HL-60/S4 treated with retinoic acid at 250 ng/mL for 4 days and 3 days (cell line): ENCODE data around the gene MDN1.

ENCODE experiments used
- in situ Hi-C: fragments of 300-500 bp; cut with MboI; formaldehyde crosslinking; loops from 2 replicates; pipeline ENCODE4 v1.7.0; 2022; ENCODE audit warnings: low sequenced_read_pairs

Gene MDN1

DNA sequence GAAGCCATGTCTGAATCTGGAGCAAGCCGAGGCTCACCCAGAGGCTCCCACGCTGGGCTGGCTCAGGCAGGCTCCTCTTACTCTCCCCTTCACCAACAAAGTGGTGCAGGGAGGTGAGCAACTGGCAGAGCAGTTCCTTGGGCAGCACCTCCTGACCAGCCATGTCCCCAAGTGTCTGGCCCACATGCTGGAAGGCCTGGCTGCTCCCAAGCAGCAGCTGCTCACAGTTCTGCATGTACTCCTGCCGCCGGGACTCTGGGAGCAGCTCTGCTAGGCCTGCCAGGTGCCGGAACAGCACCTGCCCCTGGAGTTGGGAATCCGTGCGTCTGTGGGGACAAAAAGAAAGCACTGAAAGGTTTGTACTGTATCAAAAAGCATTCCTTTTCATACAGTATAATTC, 123.9 kb downstream of the MDN1 start:
- in situ Hi-C loops, result no loop called here

GRCh38 chr6:89694428-89694827, 125.2 kb downstream of the MDN1 start:
- in situ Hi-C loops, result no loop called here

GRCh38 chr6:89693207-89693606, 126.4 kb downstream of the MDN1 start:
- in situ Hi-C loops, result no loop called here

DNA sequence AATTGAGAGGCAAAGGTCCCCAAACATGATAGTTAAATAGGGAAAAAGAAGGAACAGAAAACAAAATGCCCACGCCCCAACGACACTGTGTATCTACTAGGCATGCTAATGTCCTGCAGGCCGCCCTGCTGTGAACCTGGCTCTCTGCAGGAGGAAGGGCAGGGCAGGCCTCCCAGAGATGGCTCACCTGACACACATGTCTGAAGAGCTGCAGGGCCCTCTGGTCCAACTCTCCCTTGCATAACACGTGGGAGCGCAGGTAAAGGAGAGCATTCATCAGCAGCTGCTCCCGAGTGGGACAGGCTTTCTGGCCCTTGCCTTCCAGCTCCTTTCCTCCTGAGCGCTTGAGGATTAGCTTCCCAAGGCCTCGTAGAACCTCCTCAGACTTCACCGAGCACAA, 127.3 kb downstream of the MDN1 start:
- in situ Hi-C loops, result no loop called here

DNA sequence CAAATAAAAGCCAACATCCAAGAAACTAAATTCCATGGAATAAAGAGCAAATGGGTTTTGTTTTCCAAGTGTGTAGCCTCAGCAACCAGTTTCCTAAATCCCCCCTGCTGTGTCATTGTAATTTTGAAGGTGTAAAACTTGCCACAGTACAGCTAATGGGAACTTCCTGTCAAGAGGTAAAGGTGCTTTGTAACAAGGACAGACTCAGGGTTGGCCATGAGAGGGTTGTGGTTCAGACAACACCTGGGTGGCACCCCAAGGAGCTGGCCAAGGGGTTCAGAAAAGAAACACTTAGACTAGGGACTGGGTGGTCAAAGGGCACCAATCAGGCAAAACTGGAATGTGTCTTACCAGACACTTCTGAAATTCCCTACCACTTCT, 128.7 kb downstream of the MDN1 start:
- in situ Hi-C loops, result no loop called here

GRCh38 chr6:89689732-89690131, 129.9 kb downstream of the MDN1 start:
- in situ Hi-C loops, result no loop called here

GRCh38 chr6:89688328-89688727, 131.3 kb downstream of the MDN1 start:
- in situ Hi-C loops, result no loop called here

GRCh38 chr6:89685311-89685710, 134.3 kb downstream of the MDN1 start:
- in situ Hi-C loops, result no loop called here

DNA sequence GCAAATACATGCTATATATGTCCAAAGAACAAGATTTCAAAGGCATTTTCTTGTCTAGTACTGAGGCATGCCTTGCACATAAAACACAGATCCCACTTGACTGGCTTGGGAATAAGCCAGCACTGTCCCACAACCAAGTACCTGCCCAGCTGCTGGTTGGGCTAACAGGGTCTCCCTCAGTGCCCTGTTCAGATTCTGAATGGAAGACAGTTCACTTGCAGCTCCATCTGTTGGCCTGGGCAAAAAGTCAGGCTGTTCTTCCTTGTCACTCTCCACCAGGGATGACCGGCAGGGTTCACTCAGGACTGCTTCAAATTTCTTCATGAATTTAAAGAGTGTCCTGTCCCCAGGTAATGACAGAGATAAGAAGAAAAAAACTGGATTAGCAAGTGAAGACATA, 136.6 kb downstream of the MDN1 start:
- in situ Hi-C loops, result no loop called here

- in situ Hi-C loops, result no loop called here
These were observed 137.5 kb downstream of the MDN1 start for GRCh38 chr6:89681983-89682564.

- in situ Hi-C loops, result no loop called here
These were observed 139.0 kb downstream of the MDN1 start for GRCh38 chr6:89680551-89680950.

DNA sequence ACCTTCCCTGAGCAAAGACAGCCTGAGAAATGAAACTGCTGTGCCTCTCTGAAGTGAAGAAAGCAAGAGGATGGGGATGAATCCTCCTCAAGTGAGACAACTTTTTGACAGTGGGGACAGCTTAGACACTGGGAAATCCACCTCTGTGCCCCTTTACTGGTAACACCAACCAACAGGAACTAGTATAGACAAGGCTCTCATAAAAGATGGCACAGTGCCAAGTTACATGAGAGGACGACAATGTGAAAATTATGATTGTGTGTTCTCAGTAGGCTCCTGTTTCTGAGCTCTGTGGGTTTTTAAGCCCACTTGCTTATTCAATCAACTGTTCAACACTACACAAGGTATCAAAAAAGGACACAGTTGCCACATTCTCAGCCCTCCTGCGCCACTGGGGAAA, 139.4 kb downstream of the MDN1 start:
- in situ Hi-C loops, result no loop called here

GRCh38 chr6:89679215-89680120, 140.1 kb downstream of the MDN1 start:
- in situ Hi-C loops, result no loop called here

- in situ Hi-C loops, result no loop called here
These were observed 141.1 kb downstream of the MDN1 start for GRCh38 chr6:89678531-89678930.

DNA sequence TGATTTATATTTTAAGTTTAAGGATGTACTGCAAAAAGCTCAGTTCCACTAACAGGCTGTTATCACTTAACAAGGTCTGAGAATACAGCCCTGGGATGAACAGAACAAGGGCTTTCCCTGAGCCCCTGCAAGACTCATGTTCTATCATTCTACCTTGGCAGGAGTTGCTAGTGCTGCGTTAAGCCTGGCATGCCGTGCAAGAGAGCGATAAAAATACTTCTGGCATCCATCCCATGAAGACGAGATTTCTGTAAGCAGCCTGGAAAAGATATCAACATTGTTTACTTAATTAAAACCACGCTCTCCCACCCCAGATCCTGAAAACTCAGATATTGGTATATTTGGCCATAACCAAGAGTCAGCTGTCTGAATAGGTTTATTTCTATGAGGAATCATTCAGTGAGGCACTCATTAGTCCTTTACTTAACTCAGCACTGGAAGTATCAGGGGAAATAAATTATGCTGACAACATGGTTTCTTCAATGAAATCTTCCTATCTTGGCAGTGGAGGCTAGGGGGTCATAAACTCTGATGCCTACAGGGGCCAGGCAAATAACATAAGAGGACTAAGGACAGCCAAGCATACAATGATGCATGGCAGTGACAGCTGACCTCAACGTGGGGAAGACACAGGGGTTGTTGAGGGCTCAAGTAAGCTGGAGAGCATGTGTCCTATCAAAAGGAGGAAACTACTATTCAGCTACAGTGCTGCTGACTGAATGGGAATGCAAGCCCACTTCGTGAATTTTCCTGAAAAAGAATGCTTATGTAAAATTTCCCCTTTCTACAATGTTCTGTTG, 143.4 kb downstream of the MDN1 start:
- in situ Hi-C loops, result no loop called here

DNA sequence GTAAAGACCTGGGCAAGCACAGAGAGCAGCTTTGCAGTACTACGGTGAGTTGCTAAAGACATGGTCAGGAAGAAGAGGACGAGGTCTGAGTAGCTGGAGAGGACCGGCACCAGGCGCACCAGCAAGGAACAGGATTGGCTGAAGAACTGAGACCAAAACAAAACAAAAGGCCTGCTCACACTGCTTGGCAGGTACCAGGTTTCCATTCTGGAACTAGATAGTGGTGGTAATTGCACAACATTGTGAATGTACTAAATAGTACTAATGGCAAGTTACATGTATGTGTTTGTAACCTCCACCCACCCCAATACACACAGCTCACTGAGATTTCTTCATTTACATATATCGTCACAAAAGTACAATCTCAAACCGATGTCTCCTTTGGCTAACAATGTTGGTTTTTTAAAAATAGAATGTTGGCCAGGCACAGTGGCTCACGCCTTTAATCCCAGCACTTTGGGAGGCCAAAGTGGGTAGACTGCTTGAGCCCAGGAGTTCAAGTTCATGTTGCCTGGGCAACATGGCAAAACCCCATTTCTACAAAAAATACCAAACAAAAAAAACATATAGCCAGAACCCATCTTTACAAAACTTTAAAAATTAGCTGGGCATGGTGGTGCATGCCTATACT, 148.5 kb downstream of the MDN1 start:
- in situ Hi-C loops, result no loop called here

DNA sequence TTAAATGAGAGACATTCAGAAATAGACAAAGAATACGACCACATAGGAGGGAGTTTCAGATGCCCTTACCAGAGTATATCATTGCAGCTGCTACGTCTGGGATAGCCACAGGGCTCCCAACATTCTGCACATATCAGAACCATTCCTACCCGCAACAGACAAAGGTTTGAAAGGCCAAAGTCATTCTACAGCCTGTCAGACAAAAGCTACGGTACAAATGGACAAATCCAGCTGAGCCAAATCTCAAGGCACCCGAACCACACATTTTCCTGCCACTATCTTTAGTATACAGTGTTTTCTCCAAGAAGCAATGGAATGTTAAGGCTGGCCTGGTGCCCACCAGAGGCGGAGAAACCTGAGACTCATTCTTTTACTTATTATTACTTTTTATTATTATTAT, 150.6 kb downstream of the MDN1 start:
- in situ Hi-C loops, result no loop called here

DNA sequence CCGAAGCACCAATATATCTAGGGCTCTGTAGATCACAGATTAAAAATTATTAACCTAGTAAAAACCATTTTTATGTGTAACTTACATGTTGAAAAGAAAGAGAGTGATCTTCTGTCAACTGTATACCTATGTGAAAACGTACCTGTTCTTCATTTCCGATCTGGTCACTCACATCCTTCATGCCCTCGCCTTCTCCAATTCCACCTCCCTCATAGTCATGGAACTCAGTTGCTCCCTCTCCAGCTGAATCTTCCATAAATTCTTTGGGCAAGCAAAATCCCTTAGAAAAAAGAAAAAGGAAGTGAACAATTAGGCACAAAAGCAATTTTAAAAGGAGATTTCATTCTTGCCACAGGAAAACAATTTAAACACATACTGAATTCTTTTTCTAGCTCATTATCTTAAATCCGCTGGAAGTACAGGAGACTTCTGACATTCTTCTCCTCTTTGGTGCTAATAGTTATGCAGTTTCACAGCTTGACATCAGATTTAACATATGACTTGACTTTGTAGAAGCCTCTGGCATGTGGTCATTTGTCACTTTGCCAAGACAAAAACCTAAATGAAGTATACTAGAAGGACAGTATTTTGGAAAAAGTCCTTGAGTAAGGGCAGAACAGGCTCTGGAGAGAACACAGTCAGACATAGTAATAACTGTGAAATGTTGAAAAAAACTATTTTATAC, 151.6 kb downstream of the MDN1 start:
- in situ Hi-C loops, result no loop called here

DNA sequence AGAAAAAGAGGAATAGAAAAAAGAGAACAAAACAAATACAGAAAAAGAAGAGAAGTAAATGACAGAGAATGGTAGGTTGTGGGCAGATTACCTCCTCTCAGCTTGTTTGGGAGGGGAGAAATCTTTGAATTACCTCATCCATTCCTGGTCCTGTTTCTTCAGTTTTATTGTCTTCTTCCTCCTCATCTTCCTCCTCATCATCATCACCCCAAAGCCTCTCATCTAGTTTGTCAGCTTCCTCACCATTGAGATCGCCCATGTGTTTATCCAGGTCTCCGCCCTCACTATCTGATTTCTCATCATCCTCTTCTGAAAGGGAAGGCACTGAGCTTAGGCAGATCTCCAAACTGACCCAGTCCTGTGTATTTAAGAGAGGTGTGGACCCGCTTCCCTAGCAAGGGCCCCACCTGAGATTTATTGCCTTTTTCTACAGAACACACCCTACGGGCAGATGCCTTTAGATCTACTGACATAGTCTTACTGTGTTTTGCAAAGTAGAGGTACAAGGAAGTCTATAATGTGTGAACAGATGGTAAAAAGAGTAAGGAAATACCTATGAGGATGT, 156.9 kb downstream of the MDN1 start:
- in situ Hi-C loops, result no loop called here

DNA sequence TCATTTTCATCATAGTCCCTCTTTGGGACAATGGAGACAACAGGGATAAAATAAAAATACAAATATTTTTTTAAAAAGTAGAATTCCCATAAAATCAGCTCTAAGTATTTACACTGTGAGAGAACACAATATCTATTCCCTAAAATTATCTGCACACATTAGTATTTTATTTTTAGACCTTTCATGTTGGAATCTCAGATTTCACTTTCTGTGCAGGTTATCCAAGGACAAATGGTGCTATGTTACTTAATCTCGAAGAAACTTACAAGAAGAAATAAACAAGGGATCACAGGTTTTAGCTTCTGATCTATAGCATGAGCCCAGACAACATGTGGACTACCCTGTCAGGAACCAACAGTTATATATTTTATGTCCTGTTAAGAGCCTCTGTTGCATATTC, 158.0 kb downstream of the MDN1 start:
- in situ Hi-C loops, result no loop called here
